T-helper 1 cell (primary cell): Measurements from ENCODE around the gene ABCA5.
A peak's percentile ranks its signal among the peaks of the same experiment; 100 is the strongest.

Experiments
- DNase-seq, 5 donors: peaks; one replicate each; pipeline ENCODE4 v3.0.0-alpha.2; 2012 to 2020
- total RNA-seq, 4 donors: gene quantifications; one replicate each; lab custom pipeline; 2026; lab: John Stamatoyannopoulos, UW

ABCA5 gene
- total RNA-seq: 56.4 to 80.0 (median 65.4) reads per million in 4 donors

GRCh38 chr17:69327060-69327831, at the start of gene ABCA5:
Gene ABCA5 (minus strand): TSS chr17:69327133. CDS start chr17:69314415, 12,718 bp downstream.
- peak; percentile 75 to 96 (median 79) for DNase-seq

GRCh38 chr17:69375229-69375628, 48.3 kb upstream of the ABCA5 start:
- peak in 1 of 5 donors; percentile 2 for DNase-seq

GRCh38 chr17:69373069-69373468, 46.1 kb upstream of the ABCA5 start:
- DNase-seq: no peak

- no peak for DNase-seq
Observed at GRCh38 chr17:69367298-69367697, 40.4 kb upstream of the ABCA5 start.

- DNase-seq: no peak
Observed at GRCh38 chr17:69363488-69364210, 36.7 kb upstream of the ABCA5 start.

GRCh38 chr17:69361156-69361555, 34.2 kb upstream of the ABCA5 start:
- no peak for DNase-seq

- DNase-seq: no peak
Observed at GRCh38 chr17:69358688-69359596, 32.0 kb upstream of the ABCA5 start.

GRCh38 chr17:69357701-69358100, 30.8 kb upstream of the ABCA5 start:
- DNase-seq: no peak

GRCh38 chr17:69356625-69357024, 29.7 kb upstream of the ABCA5 start:
- DNase-seq: no peak

GRCh38 chr17:69350911-69351310, 24.0 kb upstream of the ABCA5 start:
- no peak for DNase-seq

GRCh38 chr17:69348429-69348828, 21.5 kb upstream of the ABCA5 start:
- DNase-seq: no peak

- DNase-seq: no peak
Observed at GRCh38 chr17:69346766-69347165, 19.8 kb upstream of the ABCA5 start.

- no peak for DNase-seq
Observed at GRCh38 chr17:69344939-69345338, 18.0 kb upstream of the ABCA5 start.

- DNase-seq: no peak
Observed at GRCh38 chr17:69342896-69343644, 16.1 kb upstream of the ABCA5 start.

GRCh38 chr17:69339937-69340336, 13.0 kb upstream of the ABCA5 start:
- no peak for DNase-seq

GRCh38 chr17:69336996-69337395, 10.1 kb upstream of the ABCA5 start:
- DNase-seq: no peak

- DNase-seq: no peak
Observed at GRCh38 chr17:69336580-69336979, 9.6 kb upstream of the ABCA5 start.

GRCh38 chr17:69335058-69335457, 8.1 kb upstream of the ABCA5 start:
- peak in 1 of 5 donors; percentile 17 for DNase-seq

GRCh38 chr17:69333561-69333960, 6.6 kb upstream of the ABCA5 start:
- DNase-seq: no peak

GRCh38 chr17:69331756-69332155, 4.8 kb upstream of the ABCA5 start:
- no peak for DNase-seq

- DNase-seq: no peak
Observed at GRCh38 chr17:69326377-69327059, 415 bp downstream of the ABCA5 start.
